H9 (cell line): ENCODE results near the gene NEMP1. TPM values are rescaled to one million over a fixed set of nuclear protein-coding genes. Genes with fewer than 3 reads are reported as not detected.

Source experiments
- DNase-seq: peaks from one replicate; pipeline ENCODE4 v3.0.0-alpha.2; 2017
- H2AFZ ChIP-seq: one replicate; pipeline ENCODE4 v1.6.1; 2013; ENCODE audit warnings: mild to moderate bottlenecking, low read length, control low read depth, moderate library complexity
- H2AK5ac ChIP-seq: 2 replicates; pipeline ENCODE4 v1.6.1; 2013; ENCODE audit warnings: low read length, control low read depth, mixed read lengths; ENCODE audit not compliant: insufficient read length
- H2BK120ac ChIP-seq: one replicate; pipeline ENCODE4 v1.6.1; 2013; ENCODE audit warnings: low read depth, mild to moderate bottlenecking, low read length, control low read depth, inconsistent platforms; ENCODE audit not compliant: poor library complexity, severe bottlenecking
- H2BK12ac ChIP-seq: 2 replicates; pipeline ENCODE4 v1.6.1; 2013; ENCODE audit warnings: low read length, control low read depth, mixed read lengths, low read depth; ENCODE audit not compliant: insufficient read length
- H2BK15ac ChIP-seq: 2 replicates; pipeline ENCODE4 v1.6.1; 2013; ENCODE audit warnings: low read depth, low read length, control low read depth
- H2BK20ac ChIP-seq: one replicate; pipeline ENCODE4 v1.6.1; 2013; ENCODE audit warnings: low read depth, mild to moderate bottlenecking, low read length, control low read depth, inconsistent platforms; ENCODE audit not compliant: poor library complexity, severe bottlenecking
- H2BK5ac ChIP-seq: 2 replicates; pipeline ENCODE4 v1.6.1; 2013; ENCODE audit warnings: low read length, control low read depth, mixed read lengths; ENCODE audit not compliant: insufficient read length
- H3K14ac ChIP-seq: 2 replicates; pipeline ENCODE4 v1.6.1; 2013; ENCODE audit warnings: low read length, control low read depth; ENCODE audit not compliant: insufficient read depth
- H3K18ac ChIP-seq: 2 replicates; pipeline ENCODE4 v1.6.1; 2013; ENCODE audit warnings: low read depth, mild to moderate bottlenecking, mixed read lengths, low read length, control low read depth; ENCODE audit not compliant: insufficient read length
- H3K23ac ChIP-seq: 2 replicates; pipeline ENCODE4 v1.6.1; 2013; ENCODE audit warnings: low read length, control low read depth, mixed read lengths, low read depth; ENCODE audit not compliant: insufficient read length
- H3K23me2 ChIP-seq: 2 replicates; pipeline ENCODE4 v1.6.1; 2013; ENCODE audit warnings: low read depth, mild to moderate bottlenecking, mixed read lengths, low read length, control low read depth; ENCODE audit not compliant: insufficient read length, poor library complexity, severe bottlenecking
- H3K27ac ChIP-seq: 2 replicates; pipeline ENCODE4 v1.5.1; 2013; ENCODE audit warnings: low read length, control low read depth, mixed read lengths, low read depth; ENCODE audit not compliant: insufficient read length
- H3K27me3 ChIP-seq: 2 replicates; pipeline ENCODE4 v1.6.1; 2013; ENCODE audit warnings: low read length, control low read depth, inconsistent platforms; ENCODE audit not compliant: insufficient read depth
- H3K4ac ChIP-seq: 2 replicates; pipeline ENCODE4 v1.6.1; 2013; ENCODE audit warnings: low read depth, mild to moderate bottlenecking, control low read depth, inconsistent platforms, low read length, moderate library complexity
- H3K4me1 ChIP-seq: 2 replicates; pipeline ENCODE4 v1.6.1; 2013; ENCODE audit warnings: low read length, control low read depth, inconsistent platforms; ENCODE audit not compliant: insufficient read depth
- H3K4me2 ChIP-seq: 2 replicates; pipeline ENCODE4 v1.6.1; 2013; ENCODE audit warnings: low read length, control low read depth, mixed read lengths; ENCODE audit not compliant: insufficient read length, insufficient read depth
- H3K56ac ChIP-seq: 2 replicates; pipeline ENCODE4 v1.6.1; 2013; ENCODE audit warnings: low read depth, mild to moderate bottlenecking, mixed read lengths, low read length, control low read depth; ENCODE audit not compliant: insufficient read length
- H3K79me1 ChIP-seq: 2 replicates; pipeline ENCODE4 v1.6.1; 2013; ENCODE audit warnings: low read depth, mild to moderate bottlenecking, moderate library complexity, low read length, control low read depth, inconsistent platforms; ENCODE audit not compliant: insufficient read depth, poor library complexity, severe bottlenecking
- H3K79me2 ChIP-seq: 2 replicates; pipeline ENCODE4 v1.6.1; 2013; ENCODE audit warnings: low read length, control low read depth, inconsistent platforms; ENCODE audit not compliant: insufficient read depth
- H3K9ac ChIP-seq: 2 replicates; pipeline ENCODE4 v1.6.1; 2013; ENCODE audit warnings: low read length, control low read depth, mixed read lengths; ENCODE audit not compliant: insufficient read length; ENCODE audit errors: extremely low read depth
- H3K9me3 ChIP-seq: one replicate; pipeline ENCODE4 v1.6.1; 2013; ENCODE audit warnings: low read depth, low read length, inconsistent platforms; ENCODE audit not compliant: control insufficient read depth
- H3T11ph ChIP-seq: one replicate; pipeline ENCODE4 v1.6.1; 2013; ENCODE audit warnings: mild to moderate bottlenecking, low read length, control low read depth, inconsistent platforms
- H4K20me1 ChIP-seq: one replicate; pipeline ENCODE4 v1.6.1; 2013; ENCODE audit not compliant: control insufficient read depth, insufficient read length, insufficient read depth
- H4K5ac ChIP-seq: 2 replicates; pipeline ENCODE4 v1.6.1; 2013; ENCODE audit warnings: low read depth, mild to moderate bottlenecking, mixed read lengths, low read length, control low read depth; ENCODE audit not compliant: insufficient read length
- H4K8ac ChIP-seq: replicated peaks from 2 replicates; pipeline ENCODE4 v1.6.1; 2013; ENCODE audit warnings: low read length, control low read depth, mixed read lengths, low read depth; ENCODE audit not compliant: insufficient read length
- H4K91ac ChIP-seq: 2 replicates; pipeline ENCODE4 v1.6.1; 2013; ENCODE audit warnings: low read depth, mild to moderate bottlenecking, moderate library complexity, mixed read lengths, low read length, control low read depth; ENCODE audit not compliant: insufficient read length
- H3K27ac Mint-ChIP-seq, 3 experiments: 2 replicates in 2 of 3; 3 replicates in 1 of 3; pipeline ENCODE4 v1.8.0; 2020 to 2021; ENCODE audit warnings: mixed read lengths in 3 of 3, mild to moderate bottlenecking in 1 of 3, moderate library complexity in 1 of 3
- H3K27me3 Mint-ChIP-seq: 2 replicates; pipeline ENCODE4 v1.8.0; 2021; ENCODE audit warnings: low read depth, mild to moderate bottlenecking, moderate library complexity, mixed read lengths
- H3K36me3 Mint-ChIP-seq, 3 experiments: 2 replicates in 2 of 3; 3 replicates in 1 of 3; pipeline ENCODE4 v1.8.0; 2020 to 2021; ENCODE audit warnings: low read depth in 3 of 3, mixed read lengths in 3 of 3; ENCODE audit not compliant: insufficient read depth in 1 of 3
- H3K4me1 Mint-ChIP-seq, 2 experiments: 2 replicates each; pipeline ENCODE4 v1.8.0; 2020; ENCODE audit warnings: mixed read lengths in 2 of 2
- H3K4me3 Mint-ChIP-seq, 2 experiments: 2 replicates in 1 of 2; 3 replicates in 1 of 2; pipeline ENCODE4 v1.8.0; 2020 to 2021; ENCODE audit warnings: mild to moderate bottlenecking in 2 of 2, mixed read lengths in 2 of 2, moderate library complexity in 1 of 2
- H3K9me3 Mint-ChIP-seq, 2 experiments: 2 replicates in 1 of 2; 3 replicates in 1 of 2; pipeline ENCODE4 v1.8.0; 2020; ENCODE audit warnings: mild to moderate bottlenecking in 2 of 2, mixed read lengths in 2 of 2, moderate library complexity in 1 of 2
- CTCF ChIP-seq: fragments of 200-600 bp; sonication (generic); conservative IDR thresholded peaks from 3 replicates; pipeline ENCODE4 v1.8.0; 2021; ENCODE audit warnings: antibody characterized with exemption, mild to moderate bottlenecking
- WGBS: extraction: QIAGEN DNeasy Blood & Tissue Kit; methylation state at CpG from one replicate; pipeline ENCODE4 v1.1.7; 2013; ENCODE audit warnings: missing lambda C conversion rate, low lambda C conversion rate, mixed read lengths; ENCODE audit not compliant: insufficient read length; ENCODE audit errors: extremely low coverage; 5-methylcytosine and 5-hydroxymethylcytosine counted together
- total RNA-seq: library from RNA; stranded (reverse); gene quantifications from 2 replicates; pipeline ENCODE4 v1.2.1, GENCODE V29; 2021

The NEMP1 gene
- total RNA-seq, 1 experiment from 2014 or later = 50.1 TPM

- no peak overlapping the region for H2BK20ac ChIP-seq
- TF ChIP-seq CTCF = no peak
- no peaks in the 10 kb centered on the region for H3K9me3 ChIP-seq
- no peaks in the 10 kb centered on the region for H3K27me3 ChIP-seq
- H3K14ac ChIP-seq = no peak overlapping the region
- H2AFZ ChIP-seq = no peak overlapping the region
- no peak overlapping the region for H2BK120ac ChIP-seq
- H3K36me3 Mint-ChIP-seq = no peaks in the 10 kb centered on the region; a peak in 1 of 7 replicates
- no peak for DNase-seq
- H3K79me2 ChIP-seq = no peaks in the 10 kb centered on the region
- no peak overlapping the region for H3K4ac ChIP-seq
- H2BK15ac ChIP-seq = no peak overlapping the region
- H3K23me2 ChIP-seq = no peaks in the 10 kb centered on the region
- WGBS = no CpG with 5 or more reads among the region's 6 CpGs
- H3K27ac ChIP-seq = no peak overlapping the region
- H3K4me2 ChIP-seq = no peak overlapping the region
- H3K27me3 Mint-ChIP-seq = peaks cover 10% of the 10 kb centered on the region
- H3K27ac Mint-ChIP-seq = no peak overlapping the region
- peaks cover 0 to 9% of the 10 kb centered on the region in 2 experiments; a peak in 2 of 4 replicates for H3K4me1 Mint-ChIP-seq
- H3K9ac ChIP-seq = no peak overlapping the region
- H4K91ac ChIP-seq = no peak overlapping the region
- no peak overlapping the region for H3K18ac ChIP-seq
- no peaks in the 10 kb centered on the region for H3K9me3 Mint-ChIP-seq
- no peak overlapping the region for H3K4me3 Mint-ChIP-seq
- H2BK5ac ChIP-seq = no peak overlapping the region
- H3K79me1 ChIP-seq = no peaks in the 10 kb centered on the region
- no peak overlapping the region for H3T11ph ChIP-seq
- no peak overlapping the region for H2AK5ac ChIP-seq
- no peaks in the 10 kb centered on the region for H4K20me1 ChIP-seq
- no peak overlapping the region for H2BK12ac ChIP-seq
- H3K23ac ChIP-seq = no peak overlapping the region
- no peaks in the 10 kb centered on the region for H3K4me1 ChIP-seq
- no peak overlapping the region for H4K8ac ChIP-seq
- H4K5ac ChIP-seq = no peak overlapping the region
- no peak overlapping the region for H3K56ac ChIP-seq
Observed at GRCh38 chr12:57044468-57044867, 34.1 kb downstream of the NEMP1 start.
